Measurements from ENCODE around the gene PTRH1.

GRCh38 chr9:127711226-127711701 lies 4.2 kb downstream of the PTRH1 start:
- TF ChIP-seq POLR2A (IDR thresholded peaks at IDR 0.05; ENCODE audit: low read length) (no peak), GATA1 (IDR thresholded peaks at IDR 0.05; ENCODE audit: low read depth, low read length) (no peak)
